Panc1 (cell line): ENCODE data around the gene WDR73. TPM values are rescaled to one million over a fixed set of nuclear protein-coding genes. Genes with fewer than 3 reads are reported as not detected.
A peak's percentile ranks its signal among the peaks of the same experiment; 100 is the strongest.

ENCODE experiments used
- ATAC-seq: fragments of 200-7000 bp; cut with Tn5 transposase; 2 replicates; pipeline ENCODE4 v1.9.1; 2020; ENCODE audit warnings: mild to moderate bottlenecking, moderate library complexity
- BruUV-seq: library from RNA; stranded (reverse); fragments of 400-500 nt; replicated peaks from 2 replicates; lab custom pipeline; 2021; lab: Mats Ljungman, UMichigan
- CTCF ChIA-PET: fragments of 300-600 bp; sonication (Branson Sonifier 250); formaldehyde crosslinking; loops from one replicate; lab custom pipeline; 2022; ENCODE audit warnings: antibody characterized with exemption; lab: Charles Lee
- POLR2A ChIA-PET: fragments of 300-600 bp; sonication (Branson Sonifier 250); formaldehyde crosslinking; loops from one replicate; lab custom pipeline; 2022; ENCODE audit warnings: antibody characterized with exemption; lab: Charles Lee
- DNase-seq: peaks from one replicate; pipeline ENCODE4 v3.0.0-alpha.2; 2010; ENCODE audit warnings: low read depth, low spot score
- H3K27ac ChIP-seq: 2 replicates; pipeline ENCODE4 v1.5.1; 2011; ENCODE audit warnings: mild to moderate bottlenecking, low read length, inconsistent platforms
- H3K27me3 ChIP-seq: fragments of 200-500 bp; sonication (Bioruptor generic); 2 replicates; pipeline ENCODE4 v1.6.0; 2014; ENCODE audit warnings: low read length, inconsistent platforms; ENCODE audit not compliant: control insufficient read depth, insufficient read depth
- H3K36me3 ChIP-seq: fragments of 200-500 bp; sonication (Bioruptor generic); 2 replicates; pipeline ENCODE4 v1.5.1; 2014; ENCODE audit warnings: inconsistent platforms, mild to moderate bottlenecking, low read length, moderate library complexity; ENCODE audit not compliant: control insufficient read depth, insufficient read depth
- H3K4me1 ChIP-seq: 2 replicates; pipeline ENCODE4 v1.5.1; 2011; ENCODE audit warnings: inconsistent platforms, mild to moderate bottlenecking, low read length, moderate library complexity; ENCODE audit not compliant: control insufficient read depth, insufficient read depth
- H3K4me3 ChIP-seq, 2 experiments: 2 replicates each; pipeline ENCODE4 v1.5.1; 2011 to 2012; ENCODE audit warnings: low read depth in 2 of 2, low read length in 2 of 2, mild to moderate bottlenecking in 2 of 2, inconsistent platforms in 1 of 2, moderate library complexity in 1 of 2
- H3K9me3 ChIP-seq: fragments of 200-500 bp; sonication (Bioruptor generic); 2 replicates; pipeline ENCODE4 v1.5.1; 2014; ENCODE audit warnings: low read depth, mild to moderate bottlenecking, inconsistent platforms, low read length, moderate library complexity; ENCODE audit not compliant: control insufficient read depth, insufficient read depth
- POLR2AphosphoS5 ChIP-seq: IDR thresholded peaks from 2 replicates; pipeline ENCODE4 v1.6.1; 2012; ENCODE audit warnings: mild to moderate bottlenecking, low read depth, low read length, moderate library complexity
- SIN3A ChIP-seq: IDR thresholded peaks from 2 replicates; pipeline ENCODE4 v1.6.1; 2012; ENCODE audit warnings: low read depth, mild to moderate bottlenecking, low read length, moderate library complexity, borderline replicate concordance; ENCODE audit not compliant: insufficient read depth
- TCF7L2 ChIP-seq: IDR thresholded peaks from 2 replicates; pipeline ENCODE4 v1.6.1; 2011; ENCODE audit warnings: mild to moderate bottlenecking, low read depth, low read length, inconsistent platforms
- in situ Hi-C: cut with HindIII; loops from 2 replicates; pipeline ENCODE4 v1.10.0; 2016; ENCODE audit warnings: low sequenced_read_pairs, low pct_unique_long_range_greater_than_20kb
- intact Hi-C: fragments of 100-400 bp; cut with micrococcal nuclease; formaldehyde crosslinking; loops from one replicate; pipeline ENCODE4 v1.10.0; 2022; ENCODE audit not compliant: unreplicated experiment
- total RNA-seq: library from RNA; stranded (reverse); gene quantifications from one replicate; pipeline ENCODE4 v1.2.1, GENCODE V29; 2021; ENCODE audit not compliant: unreplicated experiment
- TF ChIP-seq, protein P1 (sequence below), 2 experiments: IDR thresholded peaks; 2 replicates each; pipeline ENCODE4 v1.6.1; 2011 to 2012; ENCODE audit warnings: low read depth in 2 of 2, control low read depth in 1 of 2, low read length in 1 of 2, mild to moderate bottlenecking in 1 of 2, moderate library complexity in 1 of 2; ENCODE audit not compliant: insufficient read depth in 1 of 2
- TF ChIP-seq, protein P2 (sequence below): fragments of 450-650 bp; IDR thresholded peaks from 2 replicates; pipeline ENCODE4 v1.5.1; 2017; ENCODE audit warnings: mild to moderate bottlenecking

WDR73 gene
- total RNA-seq, 1 experiment from 2014 or later: 39.0 TPM

DNA sequence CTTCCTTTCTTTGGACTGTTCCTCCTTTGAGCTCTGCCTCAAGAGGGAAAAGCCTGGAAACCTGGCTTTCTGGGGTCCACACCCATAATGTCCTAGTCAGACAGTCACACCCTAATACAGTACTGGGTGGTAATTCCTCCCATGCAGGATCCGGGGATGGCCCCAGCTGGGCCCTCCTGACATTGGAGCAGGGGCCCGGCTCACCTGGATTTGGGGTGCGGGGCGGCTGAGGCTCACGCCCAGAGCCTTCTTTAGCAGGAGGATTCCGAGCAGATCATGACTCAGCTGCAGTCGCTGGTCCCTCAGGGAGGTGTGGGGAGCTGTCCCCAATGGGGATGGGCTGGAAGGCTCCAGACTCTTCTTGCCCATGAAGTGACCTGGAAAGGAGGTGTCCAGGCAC is 2.9 kb upstream of the WDR73 start:
- intact Hi-C loops (loop anchor here (5.0 kb wide), 1 partner anchor 270 kb away; no protein-coding TSS in a partner anchor), in situ Hi-C loops (no loop called here)
- TF ChIP-seq TCF7L2 (no peak), SIN3A (no peak), POLR2AphosphoS5 (no peak)
- TF ChIP-seq, protein P1, sequence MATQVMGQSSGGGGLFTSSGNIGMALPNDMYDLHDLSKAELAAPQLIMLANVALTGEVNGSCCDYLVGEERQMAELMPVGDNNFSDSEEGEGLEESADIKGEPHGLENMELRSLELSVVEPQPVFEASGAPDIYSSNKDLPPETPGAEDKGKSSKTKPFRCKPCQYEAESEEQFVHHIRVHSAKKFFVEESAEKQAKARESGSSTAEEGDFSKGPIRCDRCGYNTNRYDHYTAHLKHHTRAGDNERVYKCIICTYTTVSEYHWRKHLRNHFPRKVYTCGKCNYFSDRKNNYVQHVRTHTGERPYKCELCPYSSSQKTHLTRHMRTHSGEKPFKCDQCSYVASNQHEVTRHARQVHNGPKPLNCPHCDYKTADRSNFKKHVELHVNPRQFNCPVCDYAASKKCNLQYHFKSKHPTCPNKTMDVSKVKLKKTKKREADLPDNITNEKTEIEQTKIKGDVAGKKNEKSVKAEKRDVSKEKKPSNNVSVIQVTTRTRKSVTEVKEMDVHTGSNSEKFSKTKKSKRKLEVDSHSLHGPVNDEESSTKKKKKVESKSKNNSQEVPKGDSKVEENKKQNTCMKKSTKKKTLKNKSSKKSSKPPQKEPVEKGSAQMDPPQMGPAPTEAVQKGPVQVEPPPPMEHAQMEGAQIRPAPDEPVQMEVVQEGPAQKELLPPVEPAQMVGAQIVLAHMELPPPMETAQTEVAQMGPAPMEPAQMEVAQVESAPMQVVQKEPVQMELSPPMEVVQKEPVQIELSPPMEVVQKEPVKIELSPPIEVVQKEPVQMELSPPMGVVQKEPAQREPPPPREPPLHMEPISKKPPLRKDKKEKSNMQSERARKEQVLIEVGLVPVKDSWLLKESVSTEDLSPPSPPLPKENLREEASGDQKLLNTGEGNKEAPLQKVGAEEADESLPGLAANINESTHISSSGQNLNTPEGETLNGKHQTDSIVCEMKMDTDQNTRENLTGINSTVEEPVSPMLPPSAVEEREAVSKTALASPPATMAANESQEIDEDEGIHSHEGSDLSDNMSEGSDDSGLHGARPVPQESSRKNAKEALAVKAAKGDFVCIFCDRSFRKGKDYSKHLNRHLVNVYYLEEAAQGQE (IDR thresholded peaks at IDR 0.05; ENCODE audit: insufficient read depth in 1 of 2, low read depth in 2 of 2, low read length in 1 of 2): no peak

DNA sequence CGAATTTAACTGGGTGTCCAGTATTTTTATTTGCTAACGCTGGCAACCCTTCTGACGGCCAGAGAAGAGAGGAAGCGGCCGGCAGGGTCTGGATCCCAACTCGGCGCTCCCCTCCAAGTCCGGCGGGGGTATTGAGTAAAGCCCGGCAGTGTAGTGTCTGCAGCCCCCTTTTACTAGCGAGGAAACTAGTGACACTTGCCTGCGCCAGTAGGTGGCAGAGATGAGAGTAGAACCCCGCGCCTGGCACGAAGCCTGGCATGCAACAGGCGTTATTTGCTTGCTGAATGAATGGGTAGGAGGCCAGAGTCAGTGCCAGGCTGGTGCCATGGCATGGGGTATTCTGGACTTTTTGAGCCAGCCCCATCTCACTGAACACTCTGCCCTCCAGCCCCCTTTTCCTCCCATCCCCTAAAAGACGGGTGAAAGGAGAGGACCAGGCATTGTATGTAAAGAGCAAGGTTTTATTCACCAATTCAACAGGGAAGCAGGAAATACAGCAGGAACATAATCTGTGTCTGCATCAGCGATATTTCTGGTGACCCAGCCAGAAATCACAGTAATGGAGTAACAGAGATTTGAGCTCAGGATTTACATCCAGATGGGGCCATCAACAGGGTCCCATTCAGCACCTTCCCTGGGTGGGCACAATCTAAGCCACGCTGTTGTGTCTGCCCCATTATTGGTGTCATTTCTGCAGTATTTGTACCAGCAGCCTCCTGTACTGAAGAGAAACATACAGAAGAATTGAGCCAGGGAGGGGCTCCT is 788 bp upstream of the WDR73 start:
- no peaks in the 10 kb centered on the region for H3K27me3 ChIP-seq
- POLR2A ChIA-PET: no interaction called here
- H3K27ac ChIP-seq: peak overlapping the region; percentile 96
- TF ChIP-seq TCF7L2 (no peak), SIN3A (no peak), POLR2AphosphoS5 (no peak)
- TF ChIP-seq, protein P2, sequence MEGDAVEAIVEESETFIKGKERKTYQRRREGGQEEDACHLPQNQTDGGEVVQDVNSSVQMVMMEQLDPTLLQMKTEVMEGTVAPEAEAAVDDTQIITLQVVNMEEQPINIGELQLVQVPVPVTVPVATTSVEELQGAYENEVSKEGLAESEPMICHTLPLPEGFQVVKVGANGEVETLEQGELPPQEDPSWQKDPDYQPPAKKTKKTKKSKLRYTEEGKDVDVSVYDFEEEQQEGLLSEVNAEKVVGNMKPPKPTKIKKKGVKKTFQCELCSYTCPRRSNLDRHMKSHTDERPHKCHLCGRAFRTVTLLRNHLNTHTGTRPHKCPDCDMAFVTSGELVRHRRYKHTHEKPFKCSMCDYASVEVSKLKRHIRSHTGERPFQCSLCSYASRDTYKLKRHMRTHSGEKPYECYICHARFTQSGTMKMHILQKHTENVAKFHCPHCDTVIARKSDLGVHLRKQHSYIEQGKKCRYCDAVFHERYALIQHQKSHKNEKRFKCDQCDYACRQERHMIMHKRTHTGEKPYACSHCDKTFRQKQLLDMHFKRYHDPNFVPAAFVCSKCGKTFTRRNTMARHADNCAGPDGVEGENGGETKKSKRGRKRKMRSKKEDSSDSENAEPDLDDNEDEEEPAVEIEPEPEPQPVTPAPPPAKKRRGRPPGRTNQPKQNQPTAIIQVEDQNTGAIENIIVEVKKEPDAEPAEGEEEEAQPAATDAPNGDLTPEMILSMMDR: peak; percentile 86
- TF ChIP-seq, protein P1 (IDR thresholded peaks at IDR 0.05; ENCODE audit: insufficient read depth in 1 of 2, low read depth in 2 of 2, low read length in 1 of 2): no peak
- peaks cover 24% of the 10 kb centered on the region for H3K4me1 ChIP-seq
- intact Hi-C loops (loop anchor here (5.0 kb wide), 1 partner anchor 272 kb away; no protein-coding TSS in a partner anchor), in situ Hi-C loops (no loop called here)
- DNase-seq (peak; percentile 67), ATAC-seq (peak; percentile 64)
- TSS peak; percentile 89 for BruUV-seq
- H3K4me3 ChIP-seq: peak overlapping the region; percentile 87 to 92
- H3K36me3 ChIP-seq: no peaks in the 10 kb centered on the region; the same call in 1 of the 2 replicates
- H3K9me3 ChIP-seq: no peaks in the 10 kb centered on the region
- CTCF ChIA-PET: no interaction called here

More for the DNA sequence above, 2.9 kb upstream of the WDR73 start:
- no peaks in the 10 kb centered on the region for H3K9me3 ChIP-seq
- H3K27me3 ChIP-seq: no peaks in the 10 kb centered on the region
- no peak overlapping the region; a peak in 1 of 4 replicates for H3K4me3 ChIP-seq
- ATAC-seq (no peak), DNase-seq (no peak)
- ChIA-PET POLR2A (no interaction called here), CTCF (interaction anchor here (0.7 kb wide), 1 partner anchor 69 kb away, joined by 3 read pairs; no protein-coding TSS in a partner anchor)
- H3K36me3 ChIP-seq: no peaks in the 10 kb centered on the region; the same call in 1 of the 2 replicates
- peaks cover 24% of the 10 kb centered on the region for H3K4me1 ChIP-seq
- no peak overlapping the region; the same call in 1 of the 2 replicates for H3K27ac ChIP-seq
- BruUV-seq: no TSS peak
